ENCODE data around the gene ZNF672.
"Not testable (repeated sequence)": the region's sequence is repeated elsewhere in the genome, so short reads cannot be mapped to it uniquely, and the experiment has no call there.

ZNF672 gene

GRCh38 chr1:248802454-248802853 is 35.6 kb upstream of the ZNF672 start:
- Histone ChIP-seq H3K36me3 (0 out of 2 replicates have a peak, but pooled peaks cover 5% of the 10 kb centered on the region), H3K27me3 (no peaks in the 10 kb centered on the region), H4K20me1 (no peaks in the 10 kb centered on the region), H3K27ac (no peak overlapping the region), H3K9me3 (peaks cover 29% of the 10 kb centered on the region), H3K4me1 (peaks cover 53% of the 10 kb centered on the region), H3K4me3 (no peak overlapping the region; the same call in 1 of the 2 replicates), H3K4me2 (no peak overlapping the region), H3K9ac (no peak overlapping the region)
- TF ChIP-seq Cebpa-rat (IDR thresholded peaks at IDR 0.05), result no peak

- not testable (repeated sequence) for H3K27me3 ChIP-seq, H3K36me3 ChIP-seq, H3K4me3 ChIP-seq, H3K9ac ChIP-seq, H4K20me1 ChIP-seq, H3K4me2 ChIP-seq
- Histone ChIP-seq H3K9me3 (peaks cover 21% of the 10 kb centered on the region), H3K4me1 (peaks cover 58% of the 10 kb centered on the region), H3K27ac (peak overlapping the region; percentile 2; the same call in 1 of the 2 replicates)
Measured at GRCh38 chr1:248803501-248803900, 34.5 kb upstream of the ZNF672 start.

- Histone ChIP-seq H3K27ac (peak overlapping the region; percentile 76), H3K36me3 (0 out of 2 replicates have a peak, but pooled peaks cover 5% of the 10 kb centered on the region), H3K4me1 (peaks cover 70% of the 10 kb centered on the region), H3K27me3 (no peaks in the 10 kb centered on the region), H3K9ac (peak overlapping the region; percentile 48), H4K20me1 (no peaks in the 10 kb centered on the region), H3K4me3 (peak overlapping the region; percentile 47), H3K9me3 (peaks cover 21% of the 10 kb centered on the region), H3K4me2 (peak overlapping the region; percentile 85)
- no peak for TF ChIP-seq Cebpa-rat (IDR thresholded peaks at IDR 0.05)
Measured at GRCh38 chr1:248804771-248805681, 33.0 kb upstream of the ZNF672 start.

- Histone ChIP-seq H3K36me3 (0 out of 2 replicates have a peak, but pooled peaks cover 5% of the 10 kb centered on the region), H3K4me1 (peaks cover 72% of the 10 kb centered on the region), H3K27ac (peak overlapping the region; percentile 76), H4K20me1 (no peaks in the 10 kb centered on the region), H3K4me2 (peak overlapping the region; percentile 85), H3K9me3 (peaks cover 19% of the 10 kb centered on the region), H3K9ac (peak overlapping the region; percentile 48; the same call in 1 of the 2 replicates), H3K27me3 (no peaks in the 10 kb centered on the region), H3K4me3 (peak overlapping the region; percentile 4; the same call in 1 of the 2 replicates)
- no peak for TF ChIP-seq Cebpa-rat (IDR thresholded peaks at IDR 0.05)
Measured at GRCh38 chr1:248805876-248806275, 32.1 kb upstream of the ZNF672 start.

- Histone ChIP-seq H3K4me2 (peak overlapping the region; percentile 85), H3K27ac (peak overlapping the region; percentile 76), H3K9me3 (peaks cover 6% of the 10 kb centered on the region), H3K27me3 (no peaks in the 10 kb centered on the region), H3K36me3 (peaks cover 14% of the 10 kb centered on the region), H4K20me1 (no peaks in the 10 kb centered on the region), H3K4me3 (no peak overlapping the region), H3K9ac (no peak overlapping the region), H3K4me1 (peaks cover 84% of the 10 kb centered on the region)
- no peak for TF ChIP-seq Cebpa-rat (IDR thresholded peaks at IDR 0.05)
Measured at GRCh38 chr1:248807067-248807737, 30.8 kb upstream of the ZNF672 start.

GRCh38 chr1:248808876-248809275 is 29.1 kb upstream of the ZNF672 start:
- no peaks in the 10 kb centered on the region for H4K20me1 ChIP-seq

GRCh38 chr1:248810000-248810726 is 27.9 kb upstream of the ZNF672 start:
- H3K27me3 ChIP-seq, result no peaks in the 10 kb centered on the region
- H3K9me3 ChIP-seq, result no peaks in the 10 kb centered on the region
- no peak for TF ChIP-seq Cebpa-rat (IDR thresholded peaks at IDR 0.05)
- peak overlapping the region; percentile 59; the same call in 1 of the 2 replicates for H3K9ac ChIP-seq
- H3K4me1 ChIP-seq, result peaks cover 87% of the 10 kb centered on the region
- peak overlapping the region; percentile 82 for H3K27ac ChIP-seq
- peak overlapping the region; percentile 48 for H3K4me3 ChIP-seq
- H3K36me3 ChIP-seq, result peaks cover 40% of the 10 kb centered on the region
- H4K20me1 ChIP-seq, result no peaks in the 10 kb centered on the region
- peak overlapping the region; percentile 94 for H3K4me2 ChIP-seq

More at GRCh38 chr1:248808876-248809275, 29.1 kb upstream of the ZNF672 start:
- peak overlapping the region; percentile 94; the same call in 1 of the 2 replicates for H3K4me2 ChIP-seq
- peaks cover 96% of the 10 kb centered on the region for H3K4me1 ChIP-seq
- H3K9ac ChIP-seq, result no peak overlapping the region
- 0 out of 2 replicates have a peak overlapping the region, but pooled peaks have one; percentile 82 for H3K27ac ChIP-seq
- no peaks in the 10 kb centered on the region for H3K27me3 ChIP-seq
- peaks cover 28% of the 10 kb centered on the region for H3K36me3 ChIP-seq
- TF ChIP-seq Cebpa-rat (IDR thresholded peaks at IDR 0.05), result no peak
- H3K4me3 ChIP-seq, result no peak overlapping the region
- no peaks in the 10 kb centered on the region; the same call in 1 of the 2 replicates for H3K9me3 ChIP-seq

- Histone ChIP-seq H3K9me3 (no peaks in the 10 kb centered on the region), H3K27ac (peak overlapping the region; percentile 82), H3K36me3 (peaks cover 48% of the 10 kb centered on the region), H4K20me1 (no peaks in the 10 kb centered on the region), H3K4me3 (peak overlapping the region; percentile 48), H3K9ac (peak overlapping the region; percentile 59), H3K4me1 (peaks cover 82% of the 10 kb centered on the region), H3K4me2 (peak overlapping the region; percentile 94), H3K27me3 (no peaks in the 10 kb centered on the region)
- no peak for TF ChIP-seq Cebpa-rat (IDR thresholded peaks at IDR 0.05)
Measured at GRCh38 chr1:248810727-248811513, 27.1 kb upstream of the ZNF672 start.
